ENCODE measurements around the gene HDHD5.

HDHD5 gene

DNA sequence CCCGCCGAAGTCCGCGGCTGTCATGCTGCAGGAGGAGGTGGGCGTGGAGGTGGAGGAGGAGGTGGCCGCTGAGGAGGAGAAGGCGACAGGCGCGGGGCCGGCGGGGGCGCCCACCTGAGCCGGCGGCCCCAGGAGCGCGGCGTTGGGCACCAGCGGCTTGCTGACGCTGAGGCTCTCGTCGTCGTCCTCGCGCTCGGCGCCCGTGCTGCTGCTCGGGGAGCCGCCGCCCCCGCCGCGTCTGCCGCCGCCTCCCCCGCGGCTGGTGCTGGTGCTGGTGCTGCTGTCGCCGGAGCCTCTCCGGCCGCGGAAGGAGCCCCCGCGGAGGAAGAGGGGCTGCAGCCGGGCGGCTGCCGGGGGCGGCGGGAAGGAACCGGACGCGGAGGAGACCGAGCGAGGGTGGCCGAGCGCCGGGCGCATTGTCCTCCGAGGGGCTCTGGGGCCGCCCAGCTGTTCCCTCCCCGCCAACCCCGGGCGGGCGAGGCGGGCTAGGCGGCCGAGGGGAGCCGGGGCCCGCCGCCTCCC is 38.3 kb downstream of the HDHD5 start:
- no peak for DNase-seq (ENCODE audit: low spot score)
- Histone ChIP-seq H3K27ac (no peak overlapping the region), H3K4me3 (peak overlapping the region; percentile 68)
- TF ChIP-seq, protein P1, sequence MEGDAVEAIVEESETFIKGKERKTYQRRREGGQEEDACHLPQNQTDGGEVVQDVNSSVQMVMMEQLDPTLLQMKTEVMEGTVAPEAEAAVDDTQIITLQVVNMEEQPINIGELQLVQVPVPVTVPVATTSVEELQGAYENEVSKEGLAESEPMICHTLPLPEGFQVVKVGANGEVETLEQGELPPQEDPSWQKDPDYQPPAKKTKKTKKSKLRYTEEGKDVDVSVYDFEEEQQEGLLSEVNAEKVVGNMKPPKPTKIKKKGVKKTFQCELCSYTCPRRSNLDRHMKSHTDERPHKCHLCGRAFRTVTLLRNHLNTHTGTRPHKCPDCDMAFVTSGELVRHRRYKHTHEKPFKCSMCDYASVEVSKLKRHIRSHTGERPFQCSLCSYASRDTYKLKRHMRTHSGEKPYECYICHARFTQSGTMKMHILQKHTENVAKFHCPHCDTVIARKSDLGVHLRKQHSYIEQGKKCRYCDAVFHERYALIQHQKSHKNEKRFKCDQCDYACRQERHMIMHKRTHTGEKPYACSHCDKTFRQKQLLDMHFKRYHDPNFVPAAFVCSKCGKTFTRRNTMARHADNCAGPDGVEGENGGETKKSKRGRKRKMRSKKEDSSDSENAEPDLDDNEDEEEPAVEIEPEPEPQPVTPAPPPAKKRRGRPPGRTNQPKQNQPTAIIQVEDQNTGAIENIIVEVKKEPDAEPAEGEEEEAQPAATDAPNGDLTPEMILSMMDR (IDR thresholded peaks at IDR 0.05), result no peak

DNA sequence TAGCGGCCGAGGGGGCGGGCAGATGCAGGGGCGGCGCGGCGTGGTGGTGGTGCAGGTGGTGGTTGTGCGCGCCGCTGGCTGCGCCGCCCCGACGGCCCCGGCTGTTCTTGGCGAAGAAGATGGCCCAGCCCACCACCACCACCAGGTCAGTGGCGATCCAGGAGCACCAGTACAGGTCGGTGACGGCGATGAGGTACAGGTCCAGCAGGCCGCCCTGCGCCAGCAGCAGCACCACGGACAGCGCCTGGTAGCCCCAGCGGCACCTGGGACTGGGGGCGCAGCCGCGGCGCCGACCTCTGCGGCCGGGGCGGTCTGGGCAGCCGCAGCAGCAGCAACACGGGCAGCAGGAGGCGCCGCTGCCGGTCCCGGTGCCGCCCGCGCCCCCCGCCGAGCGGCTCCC is 38.8 kb downstream of the HDHD5 start:
- no peak for DNase-seq (ENCODE audit: low spot score)
- Histone ChIP-seq H3K27ac (no peak overlapping the region), H3K4me3 (peak overlapping the region; percentile 68)
- TF ChIP-seq, protein P1 (IDR thresholded peaks at IDR 0.05), result no peak

DNA sequence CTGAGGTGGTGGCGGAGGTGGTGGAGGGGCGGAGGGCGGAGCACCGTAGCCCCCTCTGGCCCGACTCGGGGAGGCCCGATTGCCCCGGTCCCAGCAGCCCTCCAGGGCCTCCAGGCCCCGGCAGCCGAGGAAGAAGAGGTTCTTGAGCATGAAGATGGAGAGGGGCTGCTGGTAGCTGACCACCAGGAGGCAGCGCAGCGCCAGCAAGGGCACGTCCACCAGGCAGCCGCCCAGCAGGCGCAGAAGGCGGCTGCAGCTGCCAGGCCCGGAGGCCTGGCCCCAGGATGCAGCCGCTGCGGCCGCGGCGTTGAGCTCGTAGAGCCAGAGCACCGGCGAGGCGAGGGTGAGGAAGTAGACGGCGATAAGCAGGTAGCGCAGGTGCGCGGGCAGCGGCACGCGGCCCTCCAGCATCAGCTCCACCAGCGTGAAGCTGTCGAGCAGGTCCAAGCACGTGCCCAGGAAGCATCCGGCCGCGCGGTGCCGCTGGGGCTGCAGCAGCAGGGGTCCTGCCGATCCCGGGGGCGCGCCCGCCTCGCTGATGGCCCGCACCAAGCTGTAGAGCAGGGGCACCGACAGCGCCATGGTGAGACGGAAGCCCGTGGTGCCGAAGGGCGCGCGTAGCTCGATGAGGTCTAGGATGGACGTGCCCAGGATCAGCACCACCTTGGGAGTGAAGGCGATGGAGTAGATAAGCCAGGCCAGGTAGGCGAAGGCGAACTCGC is 39.4 kb downstream of the HDHD5 start:
- DNase-seq (ENCODE audit: low spot score), result no peak
- peak overlapping the region; percentile 68 for H3K4me3 ChIP-seq

DNA sequence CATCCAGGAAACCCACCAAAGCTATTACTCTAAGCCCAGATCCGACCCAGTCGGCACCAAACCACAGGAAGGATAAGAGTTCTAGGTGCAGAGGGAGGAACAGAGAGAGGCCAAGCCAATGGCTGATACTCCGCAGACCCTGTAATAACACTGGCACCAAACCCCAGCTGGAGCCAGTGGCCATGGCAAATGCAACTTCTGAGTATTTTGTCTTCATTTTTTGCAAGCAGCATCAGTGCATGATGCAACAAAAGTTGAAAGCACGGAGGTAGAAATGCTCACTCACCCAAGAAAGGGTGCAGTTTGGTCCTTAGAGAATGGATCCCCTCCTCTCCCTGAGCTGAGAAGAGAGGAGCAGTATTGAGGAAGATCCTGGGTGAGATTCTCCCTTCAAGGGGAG is 40.7 kb downstream of the HDHD5 start:
- no peak overlapping the region for H3K27ac ChIP-seq

More for the DNA sequence above, 39.4 kb downstream of the HDHD5 start:
- TF ChIP-seq, protein P1 (IDR thresholded peaks at IDR 0.05), result no peak
- H3K27ac ChIP-seq, result no peak overlapping the region

DNA sequence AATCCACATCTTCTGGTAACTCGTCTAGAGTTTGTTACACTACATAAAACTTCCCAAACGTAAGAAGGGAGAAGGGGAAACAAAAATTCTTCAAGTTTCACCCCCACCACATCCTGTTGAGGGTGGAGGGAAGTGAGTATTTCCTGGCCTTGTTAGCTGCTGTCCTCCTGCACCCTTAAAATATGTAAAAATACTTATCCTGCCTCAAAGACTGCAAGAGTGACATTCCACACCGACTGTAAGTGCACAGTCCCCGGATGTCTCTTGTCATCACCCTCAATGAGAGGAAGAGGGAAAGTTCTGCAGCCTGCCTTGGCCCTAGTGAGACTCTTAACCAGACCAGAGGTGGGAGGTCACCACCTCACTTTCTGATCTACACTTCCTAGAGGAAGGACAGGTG is 41.2 kb downstream of the HDHD5 start:
- TF ChIP-seq, protein P1 (IDR thresholded peaks at IDR 0.05), result no peak
- DNase-seq (ENCODE audit: low spot score), result no peak
- H3K27ac ChIP-seq, result no peak overlapping the region
- no peak overlapping the region for H3K4me3 ChIP-seq

More for the DNA sequence above, 40.7 kb downstream of the HDHD5 start:
- no peak for DNase-seq (ENCODE audit: low spot score)
- TF ChIP-seq, protein P1 (IDR thresholded peaks at IDR 0.05), result no peak
- H3K4me3 ChIP-seq, result no peak overlapping the region

DNA sequence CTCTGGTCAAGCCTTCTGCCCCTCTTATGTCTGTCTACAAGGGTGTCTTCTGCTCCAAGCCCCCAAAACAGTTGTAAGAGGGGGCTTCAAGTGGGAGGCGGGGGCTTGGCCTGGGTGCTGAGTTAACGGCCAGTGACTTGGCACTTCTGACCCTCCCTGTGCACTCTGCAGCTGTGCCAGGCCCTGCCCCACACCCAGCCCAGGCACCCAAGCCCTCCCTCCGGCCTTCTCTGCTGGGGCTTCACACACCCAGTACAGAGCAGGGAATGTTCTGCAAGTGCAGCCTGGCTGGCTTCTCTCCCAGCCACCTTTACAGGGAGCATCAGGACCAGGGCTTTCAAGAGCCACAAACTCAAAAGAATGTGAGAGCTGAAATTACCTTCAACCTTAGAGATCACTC is 41.7 kb downstream of the HDHD5 start:
- TF ChIP-seq, protein P1 (IDR thresholded peaks at IDR 0.05), result no peak
- DNase-seq (ENCODE audit: low spot score), result no peak
- Histone ChIP-seq H3K27ac (peak overlapping the region in 1 of 2 donors; percentile 33), H3K4me3 (no peak overlapping the region)

Data from coronary artery (tissue), 2 donors.